KOPT-K1 (cell line): Measurements from ENCODE around the gene TCN2.
"Not testable (repeated sequence)": the region's sequence is repeated elsewhere in the genome, so short reads cannot be mapped to it uniquely, and the experiment has no call there.

Experiments used
- H3K27ac ChIP-seq: fragments of 200-600 bp; sonication (generic); 2 replicates; pipeline ENCODE4 v1.5.1; 2016; ENCODE audit warnings: antibody characterized with exemption, mild to moderate bottlenecking, low read depth, low read length; ENCODE audit not compliant: poor library complexity, severe bottlenecking
- H3K36me3 ChIP-seq: fragments of 200-600 bp; sonication (generic); 2 replicates; pipeline ENCODE4 v1.5.1; 2017; ENCODE audit warnings: antibody characterized with exemption, mild to moderate bottlenecking, low read length, moderate library complexity; ENCODE audit not compliant: insufficient read depth
- H3K9me3 ChIP-seq: fragments of 200-600 bp; sonication (generic); 2 replicates; pipeline ENCODE4 v1.5.1; 2017; ENCODE audit warnings: antibody characterized with exemption, low read length, mild to moderate bottlenecking; ENCODE audit not compliant: insufficient read depth, poor library complexity, severe bottlenecking

TCN2 gene

DNA sequence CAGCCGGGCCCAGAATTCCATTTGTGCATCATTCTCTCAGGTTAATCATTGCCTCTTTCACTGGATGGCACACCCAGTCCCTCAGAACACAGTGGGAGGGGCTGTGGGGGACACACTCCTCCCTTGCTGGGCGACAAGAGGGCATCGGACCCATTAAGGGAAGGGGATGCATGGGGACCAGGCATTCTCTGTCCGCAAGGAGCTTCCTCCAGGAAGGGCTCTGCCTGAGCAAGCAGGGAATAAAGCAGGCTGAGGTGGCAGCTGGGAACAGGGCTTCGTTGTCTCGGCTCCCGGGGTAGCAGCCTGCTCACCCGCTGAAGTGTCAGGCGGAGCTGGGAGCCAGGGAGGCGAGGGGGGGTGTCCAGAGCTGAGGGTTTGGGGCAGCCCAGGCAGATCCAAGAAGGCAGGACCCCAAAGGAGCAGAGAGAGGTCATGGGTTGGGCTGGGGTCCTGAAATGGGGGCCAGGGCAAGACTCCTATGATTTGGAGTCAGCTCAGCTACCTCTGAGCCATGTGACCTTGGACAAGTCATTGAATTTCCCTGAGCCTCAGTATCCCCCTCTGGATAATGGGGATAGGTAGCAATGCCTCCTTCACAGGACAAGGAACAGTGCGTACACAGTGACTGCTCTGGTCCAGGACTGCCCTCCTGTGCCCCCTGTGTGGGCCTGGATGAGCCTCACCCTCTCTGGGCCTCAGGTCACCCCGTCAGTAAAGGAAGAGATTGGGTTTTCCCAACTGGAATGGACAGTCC lies 34.0 kb upstream of the TCN2 start:
- Histone ChIP-seq H3K36me3 (peaks cover 34% of the 10 kb centered on the region), H3K27ac (no peak overlapping the region)

GRCh38 chr22:30573594-30574094 lies 33.3 kb upstream of the TCN2 start:
- Histone ChIP-seq H3K9me3 (no peaks in the 10 kb centered on the region), H3K36me3 (peaks cover 40% of the 10 kb centered on the region), H3K27ac (no peak overlapping the region)

More for the DNA sequence above, 34.0 kb upstream of the TCN2 start:
- no peaks in the 10 kb centered on the region for H3K9me3 ChIP-seq

GRCh38 chr22:30574095-30574981 lies 32.6 kb upstream of the TCN2 start, which contains the start of gene GAL3ST1:
TSS of gene GAL3ST1 (minus strand) at chr22:30574665. CDS start at chr22:30557392, 17,273 bp downstream.
- H3K36me3 ChIP-seq = peaks cover 47% of the 10 kb centered on the region
- H3K9me3 ChIP-seq = no peaks in the 10 kb centered on the region
- H3K27ac ChIP-seq = no peak within 1 kb of the TSS

DNA sequence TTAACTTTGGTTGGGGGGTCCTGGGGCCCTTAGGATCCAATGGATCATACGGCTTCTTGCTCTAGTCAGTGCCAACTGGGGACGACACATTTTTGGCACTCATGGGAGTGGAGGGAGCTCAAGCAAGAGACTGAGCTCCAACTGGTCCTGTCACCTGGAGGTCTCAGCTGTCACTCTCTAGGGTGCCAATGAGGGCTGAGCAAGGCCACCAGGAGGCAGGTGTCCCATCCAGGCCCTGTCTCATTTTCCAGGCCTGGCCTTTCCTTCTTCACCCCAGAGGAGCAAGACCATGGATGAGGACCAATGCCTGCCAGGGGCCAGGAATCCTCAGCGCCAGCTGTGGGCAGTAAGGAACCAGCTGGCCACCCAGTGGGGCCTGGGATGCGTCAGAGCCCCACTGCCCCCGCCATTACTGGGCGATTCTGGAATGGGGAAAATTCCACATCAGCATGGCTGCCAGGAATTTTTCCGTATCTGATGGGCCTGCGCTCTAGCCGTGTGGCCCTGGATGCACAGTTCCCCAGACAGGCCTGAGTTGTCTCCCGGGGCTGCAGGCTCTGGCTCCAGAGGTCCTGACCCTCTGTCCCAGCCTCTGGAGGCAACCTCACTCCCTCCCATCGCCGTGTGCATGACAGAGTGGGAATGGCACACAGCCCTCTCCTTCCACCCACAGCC lies 31.8 kb upstream of the TCN2 start:
- Histone ChIP-seq H3K36me3 (peaks cover 55% of the 10 kb centered on the region), H3K27ac (no peak overlapping the region), H3K9me3 (no peaks in the 10 kb centered on the region)

DNA sequence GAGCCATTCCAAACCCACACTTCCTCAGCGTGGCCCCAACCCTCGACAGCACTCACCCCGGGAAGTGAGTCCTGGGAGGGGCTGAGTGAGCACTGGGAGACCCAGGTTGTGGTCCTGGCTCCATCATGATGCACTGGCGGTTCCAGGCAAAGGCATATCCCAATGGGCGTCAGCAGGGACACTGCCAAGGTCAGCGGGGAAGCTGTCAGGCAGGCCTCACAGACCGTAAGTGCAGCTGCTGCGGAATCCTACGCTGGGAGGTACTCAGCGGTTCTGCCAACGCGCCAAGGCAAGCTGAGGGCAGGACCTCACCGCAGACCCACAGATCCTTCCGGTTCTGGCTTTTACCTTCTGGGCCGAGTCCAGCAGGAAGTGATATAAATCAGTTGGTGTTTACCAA lies 31.1 kb upstream of the TCN2 start:
- no peaks in the 10 kb centered on the region for H3K9me3 ChIP-seq
- peaks cover 62% of the 10 kb centered on the region for H3K36me3 ChIP-seq
- no peak overlapping the region for H3K27ac ChIP-seq

DNA sequence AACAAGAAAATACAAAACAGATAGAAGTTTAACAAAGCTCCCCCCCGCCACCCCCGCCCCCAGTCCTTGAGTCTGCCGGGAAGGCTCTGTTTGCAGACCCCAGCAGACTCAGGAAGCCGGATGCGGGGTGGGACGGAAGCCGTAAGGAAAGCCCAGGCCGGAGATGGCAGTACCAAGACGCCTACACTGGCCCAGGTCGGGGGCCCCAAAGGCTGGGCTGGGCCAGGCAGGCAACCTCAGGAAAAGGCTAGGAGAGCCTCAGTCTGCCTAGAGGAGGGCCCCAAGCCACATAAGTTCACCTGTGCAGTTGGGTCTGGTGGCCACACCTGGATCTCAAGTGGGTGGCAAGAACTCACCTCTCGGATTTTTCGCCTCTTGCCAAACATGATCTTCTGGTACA lies 28.5 kb upstream of the TCN2 start:
- Histone ChIP-seq H3K27ac (no peak overlapping the region), H3K9me3 (no peaks in the 10 kb centered on the region), H3K36me3 (peaks cover 88% of the 10 kb centered on the region)

DNA sequence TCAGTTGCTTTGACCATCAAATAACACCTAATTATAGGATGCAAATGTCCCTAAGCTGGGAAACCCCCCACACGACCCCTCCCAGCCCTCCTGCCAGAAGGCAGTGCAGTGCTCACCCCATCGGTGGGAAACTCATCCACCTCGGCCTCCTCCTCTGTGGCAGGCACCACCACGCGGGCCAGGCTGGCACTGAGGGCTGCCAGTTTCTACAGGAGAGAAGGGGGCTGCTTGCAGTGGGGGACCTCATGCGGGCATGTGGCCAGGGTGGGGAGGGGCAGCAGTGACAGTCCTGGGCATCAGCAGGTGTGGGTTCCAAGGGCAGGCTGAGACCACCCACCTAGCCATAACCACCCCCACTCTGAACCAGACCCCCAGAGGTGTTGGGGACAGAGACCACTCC lies 26.1 kb upstream of the TCN2 start:
- Histone ChIP-seq H3K27ac (no peak overlapping the region), H3K36me3 (peaks cover 100% of the 10 kb centered on the region), H3K9me3 (no peaks in the 10 kb centered on the region)

- Histone ChIP-seq H3K27ac (no peak overlapping the region), H3K36me3 (peaks cover 100% of the 10 kb centered on the region)
Measured at GRCh38 chr22:30582051-30582450, 24.9 kb upstream of the TCN2 start.

GRCh38 chr22:30582788-30583545 lies 24.0 kb upstream of the TCN2 start:
- H3K9me3 ChIP-seq = no peaks in the 10 kb centered on the region
- H3K36me3 ChIP-seq = peaks cover 100% of the 10 kb centered on the region
- H3K27ac ChIP-seq = no peak overlapping the region

More at GRCh38 chr22:30582051-30582450, 24.9 kb upstream of the TCN2 start:
- no peaks in the 10 kb centered on the region for H3K9me3 ChIP-seq

- Histone ChIP-seq H3K9me3 (no peaks in the 10 kb centered on the region), H3K27ac (no peak overlapping the region), H3K36me3 (peaks cover 100% of the 10 kb centered on the region)
Measured at GRCh38 chr22:30584441-30584840, 22.5 kb upstream of the TCN2 start.

GRCh38 chr22:30586414-30586813 lies 20.6 kb upstream of the TCN2 start:
- H3K9me3 ChIP-seq = no peaks in the 10 kb centered on the region
- H3K27ac ChIP-seq = no peak overlapping the region
- peaks cover 89% of the 10 kb centered on the region for H3K36me3 ChIP-seq

GRCh38 chr22:30591191-30591587 lies 15.8 kb upstream of the TCN2 start:
- Histone ChIP-seq H3K27ac (peak overlapping the region; percentile 81), H3K9me3 (no peaks in the 10 kb centered on the region), H3K36me3 (peaks cover 41% of the 10 kb centered on the region)

DNA sequence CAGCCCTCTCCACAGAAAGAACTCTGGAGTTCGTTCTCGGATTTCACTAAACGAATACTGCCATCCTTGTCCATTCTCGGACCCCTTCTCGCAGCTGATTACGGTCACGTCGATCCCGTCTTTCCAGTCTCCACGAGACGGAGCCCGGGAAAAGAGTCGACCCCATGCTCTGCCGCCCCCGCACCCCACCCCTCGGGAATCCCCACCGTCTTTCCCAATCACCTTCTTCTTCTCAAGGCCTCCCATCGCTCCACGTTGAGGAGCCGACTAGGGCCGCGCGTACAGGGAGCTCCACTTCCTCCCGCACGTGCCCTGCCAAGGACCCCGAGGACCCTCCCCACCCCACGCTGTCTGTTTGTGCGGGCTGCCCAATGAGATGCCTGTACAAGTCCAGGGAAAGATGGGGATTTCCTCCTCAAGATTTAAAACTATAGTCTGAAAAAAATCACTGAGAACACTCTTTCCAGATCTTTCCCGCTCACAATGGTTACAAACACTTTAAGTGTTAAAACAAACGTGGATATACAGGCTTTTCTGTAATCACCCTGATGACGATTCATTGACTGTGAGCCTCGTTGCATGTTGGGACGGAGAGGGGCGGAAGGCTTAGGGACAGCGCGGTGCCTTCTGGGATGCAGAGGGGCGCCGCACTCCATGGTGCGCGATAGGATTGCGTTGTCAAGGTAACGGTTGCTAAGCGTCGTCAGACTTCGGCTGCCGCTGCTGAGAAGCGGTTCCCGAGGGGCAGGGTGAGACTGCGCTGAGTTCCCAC lies 15.2 kb upstream of the TCN2 start, which contains the start of gene PES1:
PES1 (minus strand) TSS at position 323 of the 772 bp plus-strand sequence; CDS start at position 246, 77 bp downstream.
- no peaks in the 10 kb centered on the region for H3K9me3 ChIP-seq
- peaks cover 35% of the 10 kb centered on the region for H3K36me3 ChIP-seq
- peak within 1 kb of the TSS; percentile 81 for H3K27ac ChIP-seq

- H3K9me3 ChIP-seq, H3K27ac ChIP-seq: not testable (repeated sequence)
- peaks cover 30% of the 10 kb centered on the region for H3K36me3 ChIP-seq
Measured at GRCh38 chr22:30592360-30592713, 14.6 kb upstream of the TCN2 start.
